KOPT-K1 (cell line): Measurements from ENCODE around the gene METTL23.
A peak's percentile ranks its signal among the peaks of the same experiment; 100 is the strongest.

ENCODE experiments used
- H3K27ac ChIP-seq: fragments of 200-600 bp; sonication (generic); 2 replicates; pipeline ENCODE4 v1.5.1; 2016; ENCODE audit warnings: antibody characterized with exemption, mild to moderate bottlenecking, low read depth, low read length; ENCODE audit not compliant: poor library complexity, severe bottlenecking
- H3K36me3 ChIP-seq: fragments of 200-600 bp; sonication (generic); 2 replicates; pipeline ENCODE4 v1.5.1; 2017; ENCODE audit warnings: antibody characterized with exemption, mild to moderate bottlenecking, low read length, moderate library complexity; ENCODE audit not compliant: insufficient read depth
- H3K9me3 ChIP-seq: fragments of 200-600 bp; sonication (generic); 2 replicates; pipeline ENCODE4 v1.5.1; 2017; ENCODE audit warnings: antibody characterized with exemption, low read length, mild to moderate bottlenecking; ENCODE audit not compliant: insufficient read depth, poor library complexity, severe bottlenecking

METTL23 gene, protein sequence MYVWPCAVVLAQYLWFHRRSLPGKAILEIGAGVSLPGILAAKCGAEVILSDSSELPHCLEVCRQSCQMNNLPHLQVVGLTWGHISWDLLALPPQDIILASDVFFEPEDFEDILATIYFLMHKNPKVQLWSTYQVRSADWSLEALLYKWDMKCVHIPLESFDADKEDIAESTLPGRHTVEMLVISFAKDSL

DNA sequence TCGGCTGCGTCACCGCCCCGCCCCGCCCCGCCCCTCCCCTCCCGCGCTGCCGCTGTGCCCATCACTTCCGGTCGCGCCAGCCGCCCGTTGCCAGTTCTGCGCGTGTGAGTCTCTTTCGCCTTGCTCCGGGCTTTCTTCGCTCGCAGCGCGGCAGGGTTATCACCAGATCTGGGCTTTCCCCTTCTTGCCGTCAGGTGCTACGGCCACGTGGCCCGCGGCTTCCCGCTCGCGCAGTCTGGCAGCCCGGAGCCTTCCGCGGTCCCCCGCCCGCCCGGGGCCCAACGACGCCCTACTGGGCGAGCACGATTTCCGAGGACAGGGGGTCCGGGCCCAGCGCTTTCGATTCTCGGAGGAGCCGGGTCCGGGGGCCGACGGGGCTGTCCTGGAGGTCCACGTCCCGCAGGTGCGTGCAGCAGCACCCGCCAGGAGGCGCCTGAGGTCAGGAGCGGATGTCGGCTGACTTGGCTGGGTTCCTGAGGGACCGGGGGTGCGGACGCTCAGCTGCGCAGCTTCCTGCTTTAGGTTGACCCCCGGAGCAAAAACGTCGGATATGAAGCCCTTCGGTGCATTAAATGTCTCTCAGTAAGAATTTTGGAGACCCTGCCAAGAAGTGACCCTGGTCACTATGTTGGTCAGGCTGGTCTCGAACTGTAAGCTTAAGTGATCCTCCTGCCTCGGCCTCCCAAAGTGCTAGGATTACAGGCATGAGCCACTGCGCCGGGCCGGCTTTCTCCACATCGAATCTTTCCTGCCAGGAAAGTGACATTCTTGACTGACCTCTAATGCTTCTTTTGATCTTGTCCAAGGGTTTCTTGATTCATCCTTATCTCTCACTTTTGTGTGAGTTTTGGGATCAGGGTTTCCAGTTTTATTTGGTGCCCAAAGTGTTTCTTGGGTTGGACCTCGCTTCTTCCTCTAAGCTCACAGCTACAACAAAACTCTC is at the start of gene METTL23:
Gene METTL23 (plus strand): TSS at position 64 of the 943 bp plus-strand sequence. CDS start 2,872 bp downstream, outside the sequence.
- Histone ChIP-seq H3K9me3 (no peaks in the 10 kb centered on the region), H3K36me3 (peaks cover 61% of the 10 kb centered on the region), H3K27ac (peak within 1 kb of the TSS; percentile 99)

DNA sequence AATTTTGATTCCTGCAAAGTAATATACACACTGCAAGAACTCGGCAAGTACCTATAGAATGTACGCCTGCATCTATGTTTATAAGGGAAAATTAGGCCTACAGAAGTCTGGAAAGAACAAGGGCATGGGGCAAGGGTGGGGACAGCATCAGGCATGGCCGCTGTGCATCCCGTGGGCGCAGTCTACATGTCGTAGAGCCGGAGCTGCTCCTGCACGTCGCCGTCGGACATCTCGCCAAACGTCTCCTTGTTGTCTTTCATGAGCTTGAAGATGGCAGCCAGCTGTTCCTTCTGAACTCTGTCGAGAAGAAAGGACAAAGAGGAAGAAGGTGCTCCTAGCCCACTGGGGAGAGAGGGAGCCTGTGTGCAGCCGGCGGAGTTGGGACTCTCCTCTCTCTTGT is 49.2 kb upstream of the METTL23 start:
- no peaks in the 10 kb centered on the region for H3K9me3 ChIP-seq
- H3K27ac ChIP-seq, result peak overlapping the region; percentile 67
- no peaks in the 10 kb centered on the region for H3K36me3 ChIP-seq

DNA sequence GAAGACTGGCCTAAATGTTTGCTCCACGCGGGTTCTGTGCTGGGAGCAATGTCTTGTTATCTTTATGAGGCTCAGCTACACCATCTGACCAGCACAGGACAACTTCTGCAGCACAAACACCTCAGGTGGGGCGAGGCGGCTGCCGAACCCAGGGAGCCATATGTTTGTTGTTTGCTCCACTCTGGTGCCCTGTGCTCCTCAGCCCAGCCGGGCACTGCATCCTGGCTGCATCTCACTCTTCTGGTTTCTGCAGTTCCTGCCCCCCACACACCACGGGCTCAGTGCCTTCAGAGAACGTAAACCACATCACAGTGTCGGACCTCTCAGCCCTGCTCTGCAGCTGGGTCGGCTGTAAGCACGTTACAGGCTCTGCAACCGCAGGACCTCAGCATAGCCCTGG is 48.3 kb upstream of the METTL23 start:
- Histone ChIP-seq H3K27ac (peak overlapping the region; percentile 67), H3K9me3 (no peaks in the 10 kb centered on the region), H3K36me3 (no peaks in the 10 kb centered on the region)

DNA sequence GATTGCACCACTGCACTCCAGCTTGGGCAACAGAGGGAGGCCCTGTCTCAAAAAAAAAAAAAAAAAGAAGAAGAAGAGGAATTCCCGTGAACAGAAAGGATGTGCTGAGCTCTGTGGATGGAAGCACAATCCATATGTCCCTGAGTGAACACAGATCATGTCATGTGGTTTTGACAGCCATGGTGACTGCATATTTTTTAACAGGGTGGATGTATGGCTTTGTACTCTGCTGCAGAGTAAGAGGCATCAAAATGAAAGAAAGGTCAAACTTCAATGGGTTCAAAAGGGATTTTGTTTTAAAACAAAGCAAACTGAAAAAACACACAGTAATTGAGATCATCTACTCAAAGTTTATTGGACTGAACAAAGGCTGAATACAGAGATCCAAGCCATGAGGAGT is 47.4 kb upstream of the METTL23 start:
- Histone ChIP-seq H3K9me3 (no peaks in the 10 kb centered on the region), H3K27ac (peak overlapping the region; percentile 67), H3K36me3 (no peaks in the 10 kb centered on the region)

DNA sequence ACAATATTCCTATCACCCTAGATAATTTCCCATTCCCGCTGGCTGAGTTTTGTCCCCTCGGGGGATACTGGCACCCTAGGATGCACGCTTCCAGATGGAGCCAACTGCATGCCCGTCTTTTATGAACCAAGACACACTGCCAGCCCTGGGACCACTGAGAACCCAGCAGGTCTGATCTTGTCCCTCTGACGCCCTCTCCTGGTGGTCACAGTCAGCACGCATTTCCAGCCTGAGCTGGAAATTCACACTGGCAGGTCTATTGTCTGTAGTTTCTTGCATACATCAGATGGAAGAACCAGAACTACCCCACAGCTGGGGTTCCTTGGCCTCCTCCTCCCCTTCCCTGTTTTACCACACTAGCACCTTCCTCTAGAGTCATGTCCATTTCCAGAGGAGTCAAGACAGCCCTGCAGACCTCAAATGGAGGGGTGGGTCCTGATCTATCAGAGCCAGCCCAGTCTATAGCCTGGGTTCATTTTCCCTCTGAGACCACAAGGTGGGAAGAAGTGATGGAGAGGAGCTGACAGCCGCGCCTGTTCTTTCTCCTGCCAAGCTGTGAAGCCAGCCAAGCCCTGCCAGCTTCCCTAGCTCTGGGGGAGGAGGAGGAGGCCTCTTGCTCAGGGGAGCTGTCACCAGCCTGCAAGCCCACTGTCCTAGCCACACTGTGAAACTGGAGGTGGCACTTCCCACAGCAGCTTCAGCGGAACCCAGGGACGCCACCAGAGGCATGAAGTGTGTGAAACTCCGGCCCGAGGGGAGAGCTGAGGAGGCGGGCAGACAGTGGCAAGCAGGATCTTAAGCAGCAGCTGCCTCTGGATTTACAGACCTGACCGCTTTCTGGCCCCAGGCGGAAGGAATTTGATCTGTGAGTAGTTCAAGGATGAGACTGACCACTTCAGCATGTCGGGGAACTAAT is 45.2 kb upstream of the METTL23 start:
- Histone ChIP-seq H3K27ac (no peak overlapping the region), H3K9me3 (no peaks in the 10 kb centered on the region)

DNA sequence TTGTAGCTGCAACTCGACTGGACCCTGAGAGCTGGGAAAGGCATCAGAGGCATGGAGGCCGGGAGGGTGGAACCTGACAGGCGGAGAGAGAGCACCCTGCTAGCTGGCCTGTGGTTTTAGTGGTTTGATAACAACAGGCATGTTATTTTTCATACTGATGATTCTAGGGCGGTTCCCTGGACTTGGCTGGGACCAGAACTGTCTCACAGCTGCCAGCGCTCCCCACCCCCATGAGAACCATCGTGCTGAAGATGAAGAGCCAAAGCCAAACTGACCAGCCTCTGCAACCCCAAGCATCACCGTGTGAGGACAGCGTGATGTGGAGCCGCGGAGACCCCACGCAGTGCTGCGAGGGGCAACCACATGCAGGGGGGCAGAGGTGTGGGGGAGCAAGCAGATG is 44.3 kb upstream of the METTL23 start:
- no peak overlapping the region for H3K27ac ChIP-seq
- no peaks in the 10 kb centered on the region for H3K36me3 ChIP-seq
- no peaks in the 10 kb centered on the region for H3K9me3 ChIP-seq

More for the DNA sequence above, 45.2 kb upstream of the METTL23 start:
- H3K36me3 ChIP-seq, result no peaks in the 10 kb centered on the region

DNA sequence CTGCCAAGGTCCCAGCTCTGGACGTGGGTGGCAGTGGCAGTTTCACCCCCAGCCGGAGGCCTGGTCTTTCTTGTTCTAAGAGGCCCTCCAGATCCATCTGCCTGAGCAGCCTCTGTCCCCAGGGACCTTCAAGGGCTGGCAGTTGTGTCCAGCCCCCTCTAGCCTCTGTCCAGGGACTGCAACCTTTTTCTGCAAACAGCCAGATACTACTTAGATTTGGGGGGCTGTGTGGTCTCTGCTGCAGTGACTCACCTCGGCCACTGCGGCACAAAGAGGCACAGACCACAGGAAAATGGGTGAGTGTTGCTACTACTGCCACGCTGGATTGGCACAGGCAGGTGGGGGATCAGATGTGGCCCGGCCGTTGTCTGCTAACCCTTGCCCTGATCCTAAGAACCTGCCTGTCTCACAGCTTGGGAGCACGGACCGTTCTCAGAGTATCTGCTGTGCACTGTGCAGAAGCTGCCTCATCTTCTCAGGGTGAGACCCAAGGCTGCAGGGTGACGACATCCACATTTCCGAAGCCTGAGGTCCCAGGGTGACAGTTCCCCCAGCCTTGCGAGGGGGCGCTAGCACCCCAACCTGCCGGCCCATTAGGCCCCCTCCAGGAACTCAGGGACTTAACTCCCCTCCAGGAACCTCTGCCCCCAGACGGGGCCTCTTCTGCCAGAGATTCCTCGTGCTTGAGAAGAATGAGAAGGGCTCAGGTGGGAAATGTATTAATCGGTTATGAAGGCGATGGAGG is 43.5 kb upstream of the METTL23 start:
- no peak overlapping the region for H3K27ac ChIP-seq
- H3K9me3 ChIP-seq, result no peaks in the 10 kb centered on the region
- H3K36me3 ChIP-seq, result no peaks in the 10 kb centered on the region

DNA sequence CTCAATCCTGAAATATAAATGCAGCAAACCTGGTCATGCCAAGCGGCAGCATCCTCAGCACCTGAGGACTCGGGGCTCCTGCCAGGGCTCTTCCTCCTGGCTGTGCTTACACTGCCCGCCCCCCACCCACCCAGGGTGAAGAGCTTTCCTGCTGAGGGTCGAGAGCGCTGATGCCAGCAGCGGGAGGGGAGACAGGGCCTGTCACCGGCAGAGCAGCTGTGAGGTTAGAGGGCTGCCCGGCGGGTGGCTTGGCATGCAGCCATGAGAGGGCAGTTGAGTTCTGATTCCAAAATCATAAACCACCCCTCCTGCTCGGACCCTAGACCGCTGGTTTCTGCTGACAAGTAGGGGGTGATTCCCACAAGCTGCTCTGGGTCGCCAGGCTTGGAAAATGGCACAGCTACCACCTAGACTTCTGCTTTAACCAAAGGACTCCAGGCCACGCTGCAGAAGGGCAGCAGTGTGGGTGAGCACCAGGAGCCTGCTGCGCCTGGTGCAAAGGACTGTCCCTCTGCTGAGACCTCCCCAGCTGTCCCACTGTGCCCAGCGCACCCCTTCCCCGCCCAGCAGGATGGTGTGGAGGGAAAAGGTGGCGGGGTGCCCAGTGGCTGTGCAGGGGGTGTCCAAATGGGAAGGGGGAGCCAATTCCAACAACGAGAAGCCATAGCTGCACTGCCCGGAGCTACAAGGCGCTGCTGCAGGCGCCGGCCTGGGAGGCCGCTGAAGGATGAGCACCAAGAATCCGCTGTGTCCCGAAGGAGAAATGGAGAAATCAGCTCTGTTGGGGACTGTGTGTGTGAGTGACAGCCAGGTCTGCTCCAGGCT is 42.5 kb upstream of the METTL23 start:
- H3K9me3 ChIP-seq, result no peaks in the 10 kb centered on the region
- no peak overlapping the region for H3K27ac ChIP-seq
- H3K36me3 ChIP-seq, result no peaks in the 10 kb centered on the region

DNA sequence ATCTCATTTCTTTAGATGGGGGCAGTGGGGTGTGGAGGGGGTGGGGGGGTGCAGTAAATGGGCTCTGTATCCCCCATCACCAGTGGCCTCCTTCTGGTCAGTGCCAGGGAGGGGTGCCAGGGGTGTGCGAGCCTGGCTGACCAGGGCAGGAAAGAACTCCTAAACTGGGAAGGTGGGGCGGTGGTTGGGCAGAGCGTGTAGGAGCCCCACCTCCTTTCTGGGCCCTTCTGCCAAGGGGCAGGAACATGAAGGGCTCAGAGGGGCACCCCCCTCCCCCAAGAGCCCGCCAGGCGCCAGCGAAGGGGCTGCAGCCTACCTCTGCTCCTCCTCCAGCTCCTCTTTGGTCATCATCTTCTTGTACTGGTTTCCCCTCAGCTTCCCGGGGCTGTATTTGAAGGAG is 41.9 kb upstream of the METTL23 start:
- H3K9me3 ChIP-seq, result no peaks in the 10 kb centered on the region
- no peaks in the 10 kb centered on the region for H3K36me3 ChIP-seq

DNA sequence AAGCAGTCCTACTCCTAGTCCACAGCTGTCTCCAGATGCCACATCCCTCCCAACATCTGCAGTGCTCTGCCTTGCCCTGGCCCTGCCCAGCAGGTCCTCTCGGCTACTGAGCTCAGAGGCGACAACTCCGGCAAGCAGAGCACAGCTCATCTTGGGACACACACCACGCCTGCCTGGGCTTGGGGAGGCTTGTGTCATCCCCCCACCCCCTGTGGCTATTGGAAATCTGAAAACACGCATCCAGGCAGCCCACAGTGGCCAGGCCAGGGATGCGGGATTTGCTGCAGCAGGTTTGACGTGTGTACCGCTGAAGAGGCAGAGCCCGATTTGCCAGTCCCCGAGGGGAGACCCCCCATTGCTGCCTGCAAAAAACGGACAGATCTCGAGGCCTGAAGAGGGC is 41.3 kb upstream of the METTL23 start:
- H3K27ac ChIP-seq, result no peak overlapping the region
- H3K36me3 ChIP-seq, result no peaks in the 10 kb centered on the region
- H3K9me3 ChIP-seq, result no peaks in the 10 kb centered on the region

More for the DNA sequence above, 41.9 kb upstream of the METTL23 start:
- H3K27ac ChIP-seq, result no peak overlapping the region

DNA sequence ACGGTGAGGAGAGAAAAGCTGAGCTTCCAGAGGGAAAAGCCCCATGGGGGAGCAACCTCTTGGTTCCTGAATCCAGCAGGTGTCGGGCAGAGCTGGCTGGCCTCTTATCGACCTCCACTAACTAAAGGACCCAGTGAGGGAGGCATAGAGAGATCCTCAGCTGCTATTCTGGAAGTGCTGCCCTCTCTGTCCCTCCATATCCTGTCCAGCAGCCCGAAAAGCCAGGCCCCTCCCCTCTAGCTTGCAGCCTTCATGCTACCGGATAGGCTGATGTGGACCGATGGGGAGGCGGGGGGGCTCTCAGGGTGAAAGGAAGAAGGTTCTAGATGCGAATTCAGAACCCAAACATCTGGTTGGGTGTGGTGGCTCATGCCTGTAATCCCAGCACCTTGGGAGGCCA is 40.8 kb upstream of the METTL23 start:
- H3K36me3 ChIP-seq, result no peaks in the 10 kb centered on the region
- no peaks in the 10 kb centered on the region for H3K9me3 ChIP-seq
- no peak overlapping the region for H3K27ac ChIP-seq

DNA sequence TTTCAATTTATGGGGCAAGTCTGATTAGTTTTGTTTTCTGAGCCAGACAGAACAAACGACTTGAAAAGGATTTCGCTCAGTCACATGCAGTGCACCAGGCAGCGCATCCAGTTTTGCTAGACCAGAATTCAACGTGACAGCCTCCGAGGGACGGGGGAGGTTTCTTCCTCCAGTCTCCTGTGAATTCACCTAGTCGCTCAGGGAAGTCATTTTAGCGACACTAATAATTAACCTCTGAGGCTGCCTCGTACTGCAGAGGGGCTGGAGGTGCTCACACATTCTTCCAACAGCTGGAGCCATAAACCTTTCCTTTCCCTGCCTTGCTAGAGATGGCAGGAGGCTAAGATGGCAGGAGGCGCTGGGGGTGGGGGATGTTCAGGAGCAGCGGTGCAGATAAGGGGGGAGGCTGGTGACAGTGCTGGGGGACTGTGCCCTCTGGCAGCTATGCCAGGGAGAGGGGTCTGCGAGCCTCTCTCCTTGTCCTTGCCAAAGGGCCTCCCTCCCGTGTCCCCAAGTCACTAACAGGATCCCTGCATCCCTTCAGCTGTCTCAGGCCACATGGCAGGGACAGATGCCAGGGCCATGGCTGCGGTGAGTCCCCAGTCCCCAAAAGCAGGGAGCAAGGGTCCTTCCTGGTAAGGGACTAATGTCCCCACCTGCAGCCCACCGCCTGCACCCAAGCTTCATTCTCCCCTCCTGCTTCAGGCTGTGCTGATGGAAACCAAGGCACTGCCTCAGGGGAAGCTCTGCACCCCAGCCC is 39.9 kb upstream of the METTL23 start:
- Histone ChIP-seq H3K36me3 (no peaks in the 10 kb centered on the region), H3K9me3 (no peaks in the 10 kb centered on the region), H3K27ac (no peak overlapping the region)
